Stimulated activated CD4-positive, alpha-beta T cell treated with anti-CD3 and anti-CD28 coated beads, Interleukin-4, amount 100 ng/mL, for 24 hours (primary cell): ENCODE results near the gene FSTL3.
"Not testable (repeated sequence)": the region's sequence is repeated elsewhere in the genome, so short reads cannot be mapped to it uniquely, and the experiment has no call there.

ENCODE experiments used
- DNase-seq: peaks from one replicate; pipeline ENCODE4 v3.0.0-alpha.2; 2020

The FSTL3 gene

DNA sequence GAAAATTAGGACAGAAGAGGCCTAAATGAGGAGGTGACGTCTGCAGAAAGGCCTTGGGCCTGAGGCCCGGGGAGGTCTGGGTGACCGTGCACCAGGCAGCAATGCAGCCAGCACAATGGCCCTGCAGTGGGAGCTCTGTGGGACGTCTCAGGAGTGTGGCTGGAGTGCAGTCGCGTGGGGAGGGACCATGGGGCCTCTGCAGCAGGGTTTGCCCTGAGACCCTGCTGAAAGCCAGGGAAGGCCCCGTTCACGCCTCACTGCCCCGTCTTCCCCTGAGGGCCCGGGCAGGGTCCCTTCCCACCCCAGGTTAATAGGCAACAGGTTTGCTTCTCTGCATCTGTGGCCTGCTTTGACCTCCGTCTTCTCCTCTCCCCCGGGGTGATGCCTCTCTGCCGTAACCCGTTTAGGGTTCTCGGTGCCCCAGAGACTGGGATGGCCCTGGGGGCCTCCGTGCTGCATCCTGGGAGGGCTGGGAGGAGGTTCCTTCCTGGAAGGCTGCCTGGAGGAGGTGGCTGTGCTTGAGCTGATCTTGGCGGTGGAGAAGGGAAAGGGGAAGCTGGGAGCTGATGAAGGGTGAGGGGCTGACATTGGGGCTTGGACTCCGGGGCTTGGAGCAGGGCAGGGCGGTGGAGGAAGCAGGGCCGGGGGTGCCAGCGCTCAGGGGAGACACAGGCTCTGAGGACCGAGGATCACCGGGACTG is 42.2 kb downstream of the FSTL3 start:
- DNase-seq, result no peak

DNA sequence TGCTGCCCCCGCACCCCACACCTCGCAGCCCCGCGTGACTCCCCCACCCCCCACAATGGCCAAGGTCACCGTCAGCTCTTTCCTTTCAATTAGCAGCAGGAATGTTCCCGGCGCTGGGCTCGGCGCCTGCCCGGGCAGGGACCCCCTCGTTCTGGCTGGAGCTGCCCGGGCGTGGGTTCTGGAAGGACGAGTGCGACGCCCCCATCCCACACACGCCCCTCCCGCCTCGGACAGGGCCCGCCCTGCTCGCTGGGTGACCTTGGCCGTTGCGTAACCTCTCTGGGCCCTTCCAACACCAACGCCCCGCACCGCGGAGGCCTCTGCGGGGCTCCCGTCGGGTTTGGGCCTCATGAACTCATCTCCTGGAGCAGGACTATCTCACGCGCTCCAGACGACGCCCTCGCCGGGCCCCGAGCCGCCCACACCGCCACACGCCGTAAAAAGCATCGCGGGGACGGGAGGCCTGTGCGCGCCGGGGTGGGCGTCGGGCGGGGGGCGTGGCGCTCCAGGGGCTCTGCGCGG is 42.9 kb downstream of the FSTL3 start:
- DNase-seq, result no peak

DNA sequence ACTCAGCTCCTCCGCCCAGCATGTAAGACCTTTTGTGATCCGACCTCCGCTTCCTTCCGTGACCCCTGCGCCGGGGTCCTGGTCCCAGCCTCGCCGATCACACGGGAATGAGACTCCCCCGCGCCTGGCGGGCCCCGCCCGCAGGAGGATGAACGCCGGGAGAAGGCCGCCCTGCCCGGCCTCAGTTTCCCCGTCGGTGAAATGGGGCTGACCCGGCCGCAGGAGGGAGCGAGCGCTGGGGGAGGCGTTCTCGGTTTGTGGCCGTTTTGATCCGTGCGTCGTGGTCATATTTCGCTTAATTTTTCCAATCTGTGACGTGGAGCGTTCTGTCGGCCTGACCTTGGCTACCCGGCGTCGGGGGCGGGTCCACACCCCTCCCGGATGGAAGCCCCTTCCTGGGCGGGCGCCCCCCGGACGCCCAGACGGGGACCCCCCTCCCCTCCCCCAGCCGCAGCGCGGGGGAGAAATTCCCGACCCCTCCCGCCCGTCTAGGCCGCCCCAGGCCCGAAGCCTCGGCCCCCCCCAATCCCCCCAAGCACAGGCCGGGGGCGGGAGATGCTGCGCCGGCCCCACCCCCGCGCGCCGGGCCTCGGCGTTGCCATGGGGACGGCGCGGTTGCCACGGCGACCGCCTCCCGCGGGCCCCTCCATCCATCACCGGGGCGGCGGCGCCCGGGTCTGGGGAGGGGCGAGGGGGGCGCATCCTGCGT is 43.6 kb downstream of the FSTL3 start:
- no peak for DNase-seq

DNA sequence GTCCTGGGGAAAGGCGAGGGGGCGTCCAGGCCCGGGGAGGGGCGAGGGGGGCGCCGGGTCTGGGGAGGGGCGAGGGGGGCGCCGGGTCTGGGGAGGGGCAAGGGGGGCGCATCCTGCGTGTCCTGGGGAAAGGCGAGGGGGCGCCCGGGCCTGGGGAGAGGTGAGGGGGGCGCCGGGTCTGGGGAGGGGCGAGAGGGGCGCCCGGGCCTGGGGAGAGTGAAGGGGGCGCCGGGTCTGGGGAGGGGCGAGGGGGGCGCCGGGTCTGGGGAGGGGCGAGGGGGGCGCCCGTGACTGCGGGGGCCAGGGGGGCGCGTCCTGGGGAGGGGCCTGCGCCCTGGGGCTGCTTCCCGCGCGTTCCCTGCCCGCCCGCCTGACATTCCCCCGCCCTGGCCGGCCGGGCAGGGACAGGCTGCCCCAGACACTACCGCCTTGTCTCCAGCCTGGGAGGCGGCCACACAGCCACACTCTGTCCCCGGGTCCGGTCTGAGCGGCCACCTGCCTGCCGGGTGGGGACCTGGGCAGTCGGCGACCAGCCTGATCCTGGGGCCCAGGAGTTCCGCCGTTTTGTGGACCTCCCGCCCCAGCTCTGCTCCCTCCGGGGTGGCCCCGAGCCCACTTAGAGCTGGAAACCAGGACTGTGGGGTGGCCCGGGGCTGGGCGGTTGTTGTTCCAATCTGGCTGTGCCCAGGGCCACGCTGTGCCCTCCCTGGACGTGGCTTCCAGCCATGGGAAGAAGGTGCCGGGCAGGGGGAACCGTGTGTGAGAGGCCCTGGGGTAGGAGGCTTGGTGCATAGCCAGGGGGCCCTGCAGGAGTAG is 44.4 kb downstream of the FSTL3 start:
- no peak for DNase-seq

DNA sequence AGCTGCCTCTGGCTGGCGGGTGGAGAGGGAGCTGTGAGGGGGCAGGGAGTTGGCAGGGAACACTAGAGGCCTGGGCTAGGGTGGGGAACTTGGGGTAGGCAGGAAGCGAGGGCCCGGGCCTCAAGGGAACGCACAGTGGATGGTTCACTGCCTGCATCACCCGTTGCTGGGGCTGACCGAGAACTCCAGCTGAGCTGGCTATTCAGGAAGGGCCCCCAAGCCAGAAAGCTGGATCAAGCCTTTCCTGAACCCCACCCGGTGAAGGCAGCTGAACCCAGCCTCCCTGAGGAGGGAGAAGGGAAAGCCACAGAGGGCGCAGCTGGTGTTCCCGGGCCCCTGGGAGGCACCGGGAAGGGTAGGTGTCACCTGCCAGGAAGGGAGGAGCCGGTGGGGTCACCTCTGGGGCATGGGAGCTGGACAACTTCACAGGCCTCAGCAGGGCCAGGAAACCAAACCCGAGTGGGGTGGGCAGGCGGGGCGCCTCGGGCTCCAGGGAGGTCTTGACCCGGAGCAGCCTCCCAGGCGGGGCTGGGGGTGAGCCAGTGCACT is 46.4 kb downstream of the FSTL3 start:
- DNase-seq, result no peak

DNA sequence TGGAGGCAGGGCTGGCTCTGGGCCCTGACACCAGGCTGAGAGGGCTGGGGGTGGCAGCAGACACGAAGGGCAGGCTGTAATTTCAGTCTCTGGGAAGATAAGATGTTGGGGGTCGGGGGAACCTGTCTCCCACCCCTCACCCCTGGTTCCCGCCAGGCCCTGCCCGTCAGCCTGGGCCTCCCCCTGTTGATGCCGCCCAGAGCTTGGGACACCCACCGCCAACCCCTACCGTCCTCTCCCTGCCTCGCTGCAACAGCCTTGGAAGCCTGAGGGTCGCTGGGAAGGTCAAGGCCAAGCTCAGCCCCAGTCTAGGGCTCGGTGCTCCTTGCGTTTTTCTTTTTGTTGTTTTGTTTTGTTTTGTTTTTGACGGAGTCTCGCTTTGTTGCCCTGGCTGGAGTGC is 47.1 kb downstream of the FSTL3 start:
- no peak for DNase-seq

DNA sequence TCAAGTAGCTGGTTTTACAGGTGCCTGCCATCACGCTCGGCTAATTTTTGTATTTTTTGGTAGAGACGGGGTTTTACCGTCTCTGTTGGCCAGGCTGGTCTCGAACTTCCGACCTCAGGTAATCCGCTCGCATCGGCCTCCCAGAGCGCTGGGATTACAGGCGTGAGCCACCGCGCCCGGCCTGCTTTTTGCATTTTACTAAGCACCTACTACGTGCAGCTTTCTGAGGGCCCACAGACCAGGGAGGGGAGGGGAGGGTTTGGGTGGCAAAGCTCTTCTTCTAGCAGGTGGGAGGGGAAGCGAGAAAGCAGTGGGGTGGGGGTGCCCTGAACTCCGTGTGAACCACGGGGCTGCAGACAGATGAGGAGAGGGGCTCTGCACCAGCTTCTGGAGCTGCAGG is 47.5 kb downstream of the FSTL3 start:
- DNase-seq, result no peak

DNA sequence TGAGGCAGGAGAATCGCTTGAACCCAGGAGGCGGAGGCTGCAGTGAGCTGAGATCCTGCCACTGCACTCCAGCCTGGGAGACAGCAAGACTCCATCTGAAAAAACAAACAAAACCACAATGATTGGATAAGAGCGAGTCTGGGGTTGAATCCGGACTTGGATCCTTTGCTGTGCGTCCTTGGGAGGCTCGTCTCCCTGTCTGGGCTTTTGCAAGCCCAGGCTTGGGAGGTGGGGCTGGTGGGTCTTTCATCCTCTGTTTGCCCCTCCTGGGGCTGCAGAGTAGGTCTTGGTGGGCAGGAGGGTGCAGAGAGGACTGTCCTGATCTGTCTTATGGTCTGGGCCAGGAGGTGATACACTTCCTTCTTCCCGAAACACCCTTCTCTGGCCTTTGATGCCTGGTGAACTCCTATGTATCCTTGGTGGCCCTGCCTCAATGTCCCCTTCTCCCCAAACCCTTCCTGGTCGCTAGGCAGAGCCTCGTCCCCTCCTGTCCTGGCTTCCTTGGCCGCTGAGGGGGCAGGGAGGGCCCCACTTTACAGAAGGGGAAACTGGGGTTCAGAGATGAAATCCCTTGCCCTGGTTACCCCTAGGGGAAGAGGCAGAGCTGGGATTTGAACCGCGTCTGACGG is 49.4 kb downstream of the FSTL3 start:
- no peak for DNase-seq

DNA sequence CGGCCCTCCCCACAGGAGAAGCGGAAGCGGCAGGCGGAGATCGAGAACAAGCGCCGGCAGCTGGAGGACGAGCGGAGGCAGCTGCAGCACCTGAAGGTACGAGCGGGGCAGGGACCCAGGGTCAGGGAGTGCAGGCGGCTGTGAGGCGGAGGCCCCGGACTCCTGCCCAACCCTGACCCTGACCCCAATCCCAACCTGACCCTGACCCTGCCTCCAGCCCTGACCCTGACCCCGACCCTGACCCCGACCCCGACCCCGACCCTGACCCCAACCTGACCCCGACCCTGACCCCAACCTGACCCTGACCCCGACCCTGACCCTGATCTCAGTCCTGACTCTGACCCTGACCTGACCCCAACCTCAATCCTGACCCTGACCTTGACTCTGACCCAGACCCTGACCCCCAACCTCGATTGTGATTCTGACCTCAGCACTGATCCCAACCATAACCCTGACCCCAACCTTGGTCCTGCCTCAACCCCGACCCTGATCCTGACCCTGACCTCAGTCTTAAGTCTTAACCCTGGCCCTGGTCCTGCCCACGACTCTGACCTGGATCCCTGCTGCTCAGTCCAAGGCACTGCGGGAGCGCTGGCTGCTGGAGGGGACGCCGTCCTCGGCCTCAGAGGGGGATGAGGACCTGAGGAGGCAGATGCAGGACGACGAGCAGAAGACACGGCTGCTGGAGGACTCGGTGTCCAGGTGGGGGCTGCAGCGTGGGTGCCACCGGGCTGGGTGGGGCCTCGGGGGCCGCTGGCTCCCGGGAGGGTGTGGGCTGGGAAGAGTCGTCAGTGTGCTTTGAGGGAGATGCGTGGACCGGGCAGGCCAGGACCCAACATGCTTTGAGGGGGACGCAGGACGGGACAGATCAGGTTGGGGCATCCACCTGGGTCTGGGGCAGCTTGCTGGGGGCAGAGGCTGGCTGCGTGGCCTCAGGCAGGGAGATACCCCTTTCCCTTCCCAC is 51.1 kb downstream of the FSTL3 start:
- no peak for DNase-seq

DNA sequence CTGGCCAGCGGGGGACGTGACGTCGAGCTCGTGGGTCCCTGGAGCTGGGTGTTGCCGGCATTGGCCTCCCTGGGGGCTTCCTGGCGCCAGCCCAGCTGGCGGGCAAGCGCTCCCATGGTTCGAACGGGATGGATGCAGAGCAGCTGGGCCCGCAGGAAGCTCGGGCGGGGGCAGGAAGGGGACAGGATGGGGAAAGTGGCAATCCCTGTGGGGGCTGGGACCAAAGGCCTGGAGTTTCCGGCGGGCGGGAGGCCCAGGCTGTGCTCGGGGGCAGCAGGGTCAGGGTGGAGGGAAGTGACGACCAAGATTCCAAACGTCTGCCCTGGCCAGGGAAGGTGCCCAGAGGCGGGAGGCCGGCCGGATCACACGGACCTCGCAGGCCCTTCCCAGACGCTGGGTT is 51.8 kb downstream of the FSTL3 start:
- no peak for DNase-seq

DNA sequence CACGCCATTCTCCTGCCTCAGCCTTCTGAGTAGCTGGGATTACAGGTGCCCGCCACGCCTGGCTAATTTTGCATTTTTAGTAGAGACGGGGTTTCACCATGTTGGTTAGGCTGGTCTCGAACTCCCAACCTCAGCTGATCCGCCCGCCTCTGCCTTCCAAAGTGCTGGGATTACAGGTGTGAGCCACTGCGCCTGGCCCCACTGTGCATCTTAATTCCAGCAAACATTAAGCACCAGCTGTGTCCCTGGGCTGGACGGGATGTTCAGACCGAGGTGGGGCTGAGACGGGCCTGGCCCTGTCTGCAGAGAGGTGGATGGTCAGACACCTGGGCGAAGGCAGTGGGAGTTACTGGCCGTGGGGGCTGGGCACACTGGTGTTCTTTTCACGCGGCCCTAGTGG is 53.4 kb downstream of the FSTL3 start:
- not testable (repeated sequence) for DNase-seq

DNA sequence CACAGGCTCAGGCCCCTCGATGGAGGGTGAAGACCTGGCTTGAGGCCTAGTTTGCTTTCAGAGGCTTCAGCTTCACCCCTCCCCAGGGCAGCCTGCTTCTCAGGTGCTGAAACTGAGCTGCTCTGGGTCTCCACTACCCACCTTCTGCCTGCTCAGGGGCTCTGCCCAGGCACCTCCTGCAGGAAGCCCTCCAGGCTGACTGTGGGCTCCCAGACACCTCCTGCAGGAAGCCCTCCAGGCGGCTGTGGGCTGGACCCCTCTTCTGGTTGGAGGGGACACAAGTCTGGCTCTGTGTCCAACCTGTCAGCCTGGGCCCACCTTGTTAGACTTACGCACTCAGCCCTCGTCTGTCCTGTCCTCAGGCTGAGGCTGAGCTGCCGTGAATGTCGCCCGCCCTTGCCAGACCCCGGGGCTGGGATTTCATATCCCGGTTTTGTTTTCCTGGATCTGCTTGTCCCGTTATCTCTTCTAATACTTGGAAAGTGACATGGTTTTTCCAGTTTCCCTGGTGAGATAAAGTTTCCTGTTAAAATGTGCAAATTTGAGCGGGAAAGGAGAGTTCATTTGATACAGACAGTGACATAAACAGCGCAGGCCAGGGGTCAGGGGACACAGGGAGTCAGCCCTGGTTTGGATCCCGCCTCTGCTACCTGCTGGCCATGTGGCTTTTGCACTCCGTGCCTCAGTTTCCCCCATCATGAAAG is 53.9 kb downstream of the FSTL3 start:
- no peak for DNase-seq

DNA sequence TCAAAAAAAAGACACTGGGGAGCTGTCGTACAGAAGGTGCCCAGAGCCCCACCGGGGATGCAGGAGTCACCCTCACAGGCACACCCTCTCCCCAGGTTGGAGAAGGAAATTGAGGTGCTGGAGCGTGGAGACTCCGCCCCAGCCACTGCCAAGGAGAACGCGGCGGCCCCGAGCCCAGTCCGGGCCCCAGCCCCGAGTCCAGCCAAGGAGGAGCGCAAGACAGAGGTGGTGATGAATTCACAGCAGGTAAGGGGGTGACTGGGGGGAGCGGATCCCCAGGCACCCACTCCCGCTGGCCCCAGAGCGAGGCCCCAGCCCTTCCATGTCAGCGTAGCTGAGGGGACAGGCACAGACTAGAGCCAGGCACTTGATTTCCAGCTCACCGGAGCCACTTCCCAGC is 54.8 kb downstream of the FSTL3 start:
- no peak for DNase-seq

DNA sequence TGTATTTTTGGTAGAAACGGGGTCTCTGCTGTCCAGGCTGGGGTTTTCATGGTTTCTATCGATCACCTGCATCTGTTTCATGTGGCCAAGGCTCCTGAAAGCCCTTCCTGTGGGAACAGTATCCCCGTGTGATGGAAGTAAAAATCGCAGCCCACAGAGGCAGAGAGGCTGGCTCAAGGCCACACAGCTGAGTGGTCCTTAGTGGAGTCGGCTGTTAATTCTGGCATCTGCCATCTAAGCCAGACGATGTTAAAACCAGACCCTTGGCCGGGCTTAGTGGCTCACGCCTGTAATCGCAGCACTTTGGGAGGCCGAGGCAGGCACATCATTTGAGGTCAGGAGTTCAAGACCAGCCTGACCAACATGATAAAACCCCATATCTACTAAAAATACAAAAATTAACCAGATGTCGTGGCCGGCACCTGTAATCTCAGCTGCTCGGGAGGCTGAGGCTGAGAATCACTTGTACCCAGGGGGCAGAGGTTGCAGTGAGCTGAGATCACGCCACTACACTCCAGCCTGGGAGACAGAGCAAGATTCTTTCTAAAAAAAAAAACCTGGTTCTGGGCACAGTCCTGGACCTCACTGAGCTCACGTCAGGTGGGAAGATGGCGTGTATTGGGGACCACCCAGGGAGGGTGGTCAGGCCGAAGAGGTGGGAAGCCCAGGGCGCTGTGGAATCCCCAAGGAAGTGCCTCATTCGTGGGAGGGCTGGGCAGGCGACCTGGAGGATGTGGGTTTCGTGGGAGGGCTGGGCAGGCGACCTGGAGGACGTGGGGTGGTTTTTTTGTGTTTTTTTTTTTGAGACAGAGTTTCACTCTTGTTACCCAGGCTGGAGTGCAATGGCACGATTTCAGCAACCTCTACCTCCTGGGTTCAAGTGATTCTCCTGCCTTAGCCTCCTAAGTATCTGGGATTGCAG is 56.2 kb downstream of the FSTL3 start:
- DNase-seq, result no peak
